SH-SY5Y (cell line): ENCODE results near the gene STUB1.

Experiments used
- GATA2 ChIP-seq: IDR thresholded peaks from 2 replicates; pipeline ENCODE4 v1.6.1; 2011; ENCODE audit warnings: mild to moderate bottlenecking, low read depth, low read length
- GATA3 ChIP-seq: IDR thresholded peaks from 2 replicates; pipeline ENCODE4 v1.6.1; 2011; ENCODE audit warnings: low read depth, mild to moderate bottlenecking, low read length, moderate library complexity

GRCh38 chr16:641326-642188 is 38.7 kb upstream of the STUB1 start, which contains the start of gene MCRIP2:
- no peak for TF ChIP-seq GATA2
- TF ChIP-seq GATA3: no peak
